ENCODE data around the gene SPECC1.
"Not testable (repeated sequence)": the region's sequence is repeated elsewhere in the genome, so short reads cannot be mapped to it uniquely, and the experiment has no call there.

Gene SPECC1

DNA sequence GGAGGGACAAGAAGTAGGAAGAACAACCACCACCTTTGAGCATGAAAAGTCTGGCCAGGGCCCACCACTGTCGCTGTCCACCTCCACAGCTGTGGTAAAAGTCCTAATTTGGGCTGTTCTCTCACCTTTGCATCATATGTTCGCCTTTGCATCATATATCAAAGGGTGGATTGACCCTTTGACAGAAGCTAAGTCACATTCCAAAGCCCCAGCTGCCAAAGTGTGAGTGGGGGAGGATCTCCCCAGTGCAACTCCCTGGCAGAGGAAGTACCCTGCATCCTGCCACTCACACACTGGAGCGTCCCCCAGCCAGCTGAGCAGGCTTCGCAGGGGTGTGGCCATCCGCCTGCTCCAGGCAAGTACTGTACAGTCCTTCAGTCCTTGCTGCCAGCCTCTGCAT is 12.7 kb upstream of the SPECC1 start:
- DNase-seq = peak in 1 of 42 donors; percentile 37

DNA sequence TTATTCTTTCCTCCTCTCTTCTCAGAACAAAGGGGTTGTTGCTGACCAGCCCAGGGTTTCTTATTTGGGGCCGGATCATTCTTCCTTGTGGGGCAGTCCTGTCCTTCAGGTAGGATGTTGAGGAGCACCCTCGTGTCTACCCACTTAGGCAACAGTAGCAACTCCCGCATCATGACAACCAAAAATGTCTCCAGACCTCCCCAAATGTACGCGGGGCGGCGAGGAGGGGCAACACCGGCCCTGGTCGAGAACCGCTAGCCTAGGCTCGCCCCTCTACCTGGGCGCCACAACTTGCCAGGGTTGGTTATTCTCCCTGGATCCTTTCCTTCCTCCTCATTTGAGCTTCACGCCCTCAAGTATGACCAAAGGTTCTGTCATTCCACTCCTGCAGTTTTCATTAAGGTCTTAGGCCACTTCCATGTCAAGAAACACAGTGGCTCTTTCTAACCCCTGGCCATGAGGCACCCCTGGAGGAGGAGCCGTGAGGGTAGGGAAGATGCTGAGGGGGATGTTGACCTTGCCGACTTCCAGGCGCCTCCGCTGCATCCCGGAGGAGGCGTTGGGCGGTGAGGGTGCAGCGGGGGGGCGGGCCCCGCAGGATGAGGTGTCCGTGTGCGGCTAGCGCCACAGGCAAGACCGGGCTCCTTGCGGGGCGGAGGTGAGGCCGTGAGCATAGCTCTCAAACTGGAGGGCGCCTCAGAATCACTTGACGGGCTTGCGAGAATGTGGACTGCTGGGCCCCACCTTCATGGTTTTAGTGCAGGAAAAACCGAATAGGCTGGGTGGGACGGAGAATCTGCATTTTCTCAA is 712 bp upstream of the SPECC1 start:
- peak in 39 of 42 donors; percentile 9 to 73 (median 41) for DNase-seq
- intact Hi-C loops (cut with DNase I) = loop anchor here (5.0 kb wide), 1 partner anchor 109 kb away; no protein-coding TSS in a partner anchor

More for the DNA sequence above, 12.7 kb upstream of the SPECC1 start:
- intact Hi-C loops (cut with DNase I) = loop anchor here (10.0 kb wide), 1 partner anchor 228 kb away; no protein-coding TSS in a partner anchor

DNA sequence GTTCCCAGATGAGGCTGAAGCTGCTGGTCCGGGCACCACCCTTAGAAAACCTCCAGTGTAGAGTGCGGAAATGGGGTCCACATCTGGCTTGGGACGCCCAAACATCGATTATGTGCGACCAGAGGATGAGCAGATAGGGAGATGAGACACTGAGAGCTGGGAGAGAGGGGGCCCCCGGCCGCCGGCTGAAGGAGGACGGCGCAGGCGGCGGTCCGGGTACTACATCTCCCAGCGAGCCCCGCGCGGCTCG is 182 bp upstream of the SPECC1 start:
- intact Hi-C loops (cut with DNase I) = loop anchor here (5.0 kb wide), 1 partner anchor 108 kb away; no protein-coding TSS in a partner anchor
- peak in 6 of 42 donors; percentile 77 to 92 (median 88) for DNase-seq

DNA sequence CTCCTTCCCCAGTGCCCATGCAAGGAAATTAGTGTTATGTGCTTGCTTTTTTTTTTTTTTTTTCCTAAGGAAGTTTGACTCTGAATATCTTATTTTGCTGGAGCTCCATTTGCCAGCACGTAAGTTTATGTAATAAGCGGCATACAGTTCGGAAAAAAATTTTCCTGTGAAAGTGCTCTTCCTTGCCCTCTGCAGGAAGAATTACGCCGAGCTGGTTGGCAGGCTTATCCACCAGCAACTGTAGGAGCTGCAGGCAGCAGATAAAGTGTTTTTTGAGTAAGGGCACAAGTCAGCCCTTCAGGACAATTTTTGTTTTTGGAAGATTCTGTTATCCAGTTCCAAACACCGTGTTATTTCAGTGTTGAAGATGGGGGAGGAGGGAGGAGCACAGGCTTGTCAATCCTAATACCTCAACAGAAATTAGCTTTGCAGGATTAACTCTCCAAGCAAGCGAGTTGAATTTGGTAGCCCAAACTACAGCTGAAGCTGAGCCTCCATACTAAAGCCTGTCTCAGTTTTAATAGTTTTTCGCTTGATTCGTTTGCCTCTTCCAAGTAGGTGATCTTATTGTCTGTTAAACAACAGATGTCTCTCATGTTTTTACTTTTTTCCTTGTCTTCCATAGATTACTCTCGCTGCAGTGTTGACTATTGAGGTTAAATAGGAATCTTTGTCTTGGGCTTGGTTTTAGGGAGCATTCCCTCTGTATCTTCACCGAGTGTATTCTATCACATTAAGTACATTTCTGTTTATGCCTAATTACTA is 1.1 kb downstream of the SPECC1 start:
- intact Hi-C loops (cut with DNase I) = loop anchor here (5.0 kb wide), 1 partner anchor 82 kb away; no protein-coding TSS in a partner anchor
- peak; percentile 44 to 92 (median 75) for DNase-seq

DNA sequence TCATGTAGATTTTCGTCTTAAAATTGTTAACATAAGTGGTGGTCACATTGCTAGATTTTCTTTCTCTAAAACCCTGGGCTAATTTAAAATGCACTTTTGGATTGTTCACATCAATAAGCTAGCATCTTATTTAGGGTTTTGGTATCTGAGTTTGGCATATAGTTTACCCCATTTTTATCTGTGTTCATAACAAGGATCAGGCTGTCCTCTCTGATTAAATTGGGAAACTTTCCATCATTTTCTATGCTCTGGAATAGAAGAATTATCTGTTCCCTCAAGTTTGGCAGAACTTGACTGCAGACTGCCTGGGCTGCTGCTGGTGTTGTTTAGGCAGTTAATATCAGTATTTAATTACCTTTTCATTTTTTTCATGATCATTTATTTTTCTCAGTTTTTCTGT is 1.8 kb downstream of the SPECC1 start:
- intact Hi-C loops (cut with DNase I) = loop anchor here (5.0 kb wide), 1 partner anchor 81 kb away; no protein-coding TSS in a partner anchor
- DNase-seq = peak in 2 of 42 donors; percentile 24 to 43

DNA sequence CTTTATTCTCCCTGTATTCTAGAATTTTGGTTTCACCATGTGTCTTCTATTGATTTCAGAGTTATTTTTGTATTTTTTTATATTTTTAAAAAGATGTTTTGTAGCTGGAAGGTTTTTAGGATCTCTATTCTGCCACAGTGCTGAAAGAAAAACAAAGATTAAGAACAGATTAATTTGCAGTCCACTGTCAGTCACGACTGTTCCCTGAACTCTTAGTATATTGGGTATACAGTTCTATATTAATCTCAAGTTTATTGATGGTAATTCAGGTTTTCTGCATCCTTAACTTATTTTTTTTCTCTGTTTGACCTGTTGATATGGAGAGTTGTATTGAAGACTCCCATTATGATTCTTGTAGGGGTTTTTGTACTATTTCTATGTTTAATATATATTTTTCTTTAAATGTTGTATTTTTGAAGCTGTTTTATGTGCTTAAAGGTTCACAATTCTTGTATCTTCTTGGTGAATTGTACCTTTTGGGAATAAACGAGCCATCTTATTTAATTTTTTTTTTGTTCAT is 2.9 kb downstream of the SPECC1 start:
- no peak for DNase-seq
- intact Hi-C loops (cut with DNase I) = loop anchor here (5.0 kb wide), 1 partner anchor 80 kb away; no protein-coding TSS in a partner anchor

DNA sequence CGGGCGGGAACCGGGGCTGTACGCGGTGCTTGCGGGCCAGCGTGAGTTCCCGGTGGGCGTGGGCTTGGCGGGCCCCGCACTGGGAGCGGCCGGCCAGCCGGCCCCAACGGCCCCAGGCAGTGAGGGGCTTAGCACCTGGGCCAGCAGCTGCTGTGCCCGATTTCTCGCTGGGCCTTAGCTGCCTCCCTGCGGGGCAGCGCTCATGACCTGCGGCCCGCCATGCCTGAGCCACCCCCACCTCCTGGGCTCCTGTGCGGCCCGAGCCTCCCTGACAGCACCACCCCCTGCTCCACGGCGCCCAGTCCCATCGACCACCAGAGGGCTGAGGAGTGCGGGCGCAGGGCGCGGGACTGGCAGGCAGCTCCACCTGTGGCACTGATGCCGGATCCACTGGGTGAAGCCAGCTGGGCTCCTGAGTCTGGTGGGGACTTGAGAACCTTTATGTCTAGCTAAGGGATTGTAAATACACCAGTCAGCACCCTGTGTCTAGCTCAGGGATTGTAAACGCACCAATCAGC is 7.4 kb downstream of the SPECC1 start:
- peak in 1 of 42 donors; percentile 14 for DNase-seq
- intact Hi-C loops (cut with DNase I) = not testable (repeated sequence)

DNA sequence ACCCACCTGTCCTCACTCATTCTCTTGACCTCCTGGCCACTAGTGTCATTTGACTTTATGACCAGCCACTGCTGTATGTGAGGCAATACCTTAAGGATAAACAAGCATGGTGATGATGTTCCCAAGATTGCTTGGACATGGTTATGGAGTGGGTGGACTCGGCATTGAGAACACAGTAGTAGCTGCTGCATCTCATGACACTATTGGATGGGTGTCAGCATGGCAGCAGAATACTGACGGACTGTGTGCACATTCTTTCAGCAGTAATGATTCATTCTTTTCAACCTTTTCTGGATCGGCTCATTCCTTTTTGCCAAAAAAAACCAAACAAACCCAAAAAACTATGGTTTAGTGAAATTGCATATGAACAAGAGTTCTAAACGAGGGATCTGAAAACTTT is 13.5 kb downstream of the SPECC1 start:
- peak in 1 of 42 donors; percentile 42 for DNase-seq
- intact Hi-C loops (cut with DNase I) = no loop called here

DNA sequence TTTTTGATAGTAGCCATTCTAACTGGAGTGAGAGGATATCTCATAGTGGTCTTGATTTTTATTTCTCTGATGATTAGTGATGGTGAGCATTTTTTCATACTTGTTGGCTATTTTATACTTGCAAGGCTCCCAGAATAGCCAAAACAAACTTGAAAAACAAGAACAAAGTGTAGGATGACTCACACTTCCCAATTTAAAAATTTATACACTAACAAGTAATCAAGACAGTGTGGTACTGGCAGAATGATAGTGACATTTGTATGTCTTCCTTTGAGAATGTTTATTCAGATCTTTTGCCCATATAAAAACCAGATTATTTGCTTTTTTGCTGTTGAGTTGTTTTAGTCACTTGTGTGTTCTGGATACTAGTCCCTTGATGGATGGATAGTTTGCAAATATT is 17.8 kb downstream of the SPECC1 start:
- no peak for DNase-seq
- intact Hi-C loops (cut with DNase I) = no loop called here

DNA sequence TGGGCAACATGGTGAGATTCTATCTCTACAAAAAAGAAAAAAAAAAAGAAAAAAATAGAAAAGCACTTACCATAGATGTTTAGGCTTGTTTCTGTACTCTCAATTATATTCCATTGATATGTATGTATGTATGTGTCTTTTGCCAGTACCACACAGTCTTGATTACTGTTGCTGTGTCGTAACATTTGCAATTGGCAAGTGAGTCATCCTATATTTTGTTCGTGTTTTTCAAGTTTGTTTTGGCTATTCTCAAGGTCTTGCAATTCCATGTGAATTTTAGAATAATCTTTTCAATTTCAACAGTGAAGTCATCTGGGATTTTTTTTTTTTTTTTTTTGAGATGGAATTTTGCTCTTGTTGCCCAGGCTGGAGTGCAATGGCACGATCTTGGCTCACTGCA is 19.3 kb downstream of the SPECC1 start:
- DNase-seq = no peak
- intact Hi-C loops (cut with DNase I) = no loop called here

DNA sequence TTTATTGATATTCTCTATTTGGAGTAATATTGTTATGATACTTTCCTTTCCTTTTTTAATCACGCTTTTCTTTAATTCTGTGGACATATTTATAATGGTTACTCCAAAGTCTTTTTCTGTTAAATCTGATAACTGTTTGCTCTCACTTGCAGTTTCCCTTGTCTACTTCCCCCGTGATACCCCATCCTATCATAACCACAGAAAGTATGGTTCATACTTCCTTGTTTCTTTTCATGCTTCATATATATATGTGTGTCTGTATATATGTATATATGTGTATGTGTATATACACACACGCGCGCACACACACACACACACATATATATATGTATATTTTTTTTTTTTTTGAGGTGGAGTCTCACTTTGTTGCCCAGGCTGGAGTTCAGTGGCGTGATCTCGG is 23.5 kb downstream of the SPECC1 start:
- intact Hi-C loops (cut with DNase I) = no loop called here

DNA sequence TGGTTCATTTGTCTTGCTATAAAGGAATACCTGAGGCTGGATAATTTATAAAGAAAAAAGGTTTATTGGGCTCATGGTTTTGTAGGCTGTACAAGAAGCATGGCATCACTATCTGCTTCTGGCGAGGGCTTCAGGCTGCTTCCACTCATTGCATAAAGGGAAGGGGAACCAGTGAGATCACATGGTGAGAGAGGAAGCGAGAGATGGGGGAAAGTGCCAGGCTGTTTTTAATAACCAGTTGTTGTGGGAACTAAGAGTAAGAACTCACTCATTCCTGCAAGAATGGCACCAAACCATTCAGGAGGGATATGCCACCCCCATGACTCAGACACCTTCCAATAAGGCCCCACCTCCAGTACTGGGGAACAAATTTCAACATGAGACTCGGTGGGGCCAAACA is 24.3 kb downstream of the SPECC1 start:
- intact Hi-C loops (cut with DNase I) = no loop called here

More for the DNA sequence above, 23.5 kb downstream of the SPECC1 start:
- DNase-seq = no peak

DNA sequence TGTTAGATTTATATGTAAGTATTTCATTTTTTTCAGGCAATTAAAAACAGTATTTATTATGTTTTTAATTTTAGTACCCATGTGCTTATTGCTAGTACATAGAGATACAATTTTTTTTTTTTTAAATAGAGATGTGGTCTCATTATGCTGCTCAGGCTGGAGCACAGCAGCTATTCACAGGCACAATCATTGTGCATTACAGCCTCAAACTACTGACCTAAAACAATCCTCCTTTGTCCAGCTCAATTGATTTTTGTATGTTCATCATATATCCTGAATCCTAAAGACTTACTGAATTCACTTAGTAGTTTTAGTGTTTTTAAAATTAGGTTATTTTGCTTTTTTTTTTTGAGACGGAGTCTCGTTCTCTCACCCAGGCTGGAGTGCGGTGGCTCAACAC is 26.3 kb downstream of the SPECC1 start:
- intact Hi-C loops (cut with DNase I) = no loop called here
- DNase-seq = no peak

More for the DNA sequence above, 24.3 kb downstream of the SPECC1 start:
- no peak for DNase-seq

DNA sequence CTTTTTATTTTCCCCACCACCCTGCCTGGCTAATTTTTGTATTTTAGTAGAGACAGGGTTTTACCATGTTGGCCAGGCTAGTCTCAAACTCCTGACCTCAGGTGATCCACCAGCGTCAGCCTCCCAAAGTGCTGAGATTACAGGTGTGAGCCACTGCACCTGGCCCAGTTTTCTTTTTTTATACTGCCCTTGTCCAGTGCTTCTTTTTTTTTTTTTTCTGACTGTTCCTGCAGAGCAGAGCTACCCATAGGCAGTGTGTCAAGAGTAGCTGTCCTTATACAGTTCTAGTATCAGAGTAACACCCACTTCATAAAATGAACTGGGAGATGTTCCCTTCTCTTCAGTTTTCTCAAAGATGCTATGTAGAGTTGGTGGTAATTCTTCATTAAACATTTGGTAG is 28.1 kb downstream of the SPECC1 start:
- DNase-seq; intact Hi-C loops (cut with DNase I): not testable (repeated sequence)

DNA sequence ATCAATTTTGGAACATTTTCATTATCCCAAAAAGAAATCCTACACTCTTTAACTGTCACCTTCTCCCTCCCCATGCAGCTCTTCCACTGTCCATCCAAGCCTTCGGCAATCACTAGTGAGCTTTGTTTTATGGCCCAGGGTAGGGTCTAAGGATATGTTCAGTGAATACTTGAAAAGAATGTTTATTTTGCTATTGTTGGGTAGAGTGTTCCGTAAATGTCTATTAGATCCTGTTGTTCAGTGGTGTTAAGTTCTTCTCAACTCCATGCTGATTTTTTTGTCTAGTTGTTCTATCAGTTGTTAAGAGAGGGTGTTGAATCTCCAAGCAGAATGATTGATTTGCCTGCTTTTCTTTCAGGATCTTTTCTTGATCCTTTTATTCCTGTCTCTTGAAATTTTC is 29.9 kb downstream of the SPECC1 start:
- intact Hi-C loops (cut with DNase I) = no loop called here
- DNase-seq = no peak

DNA sequence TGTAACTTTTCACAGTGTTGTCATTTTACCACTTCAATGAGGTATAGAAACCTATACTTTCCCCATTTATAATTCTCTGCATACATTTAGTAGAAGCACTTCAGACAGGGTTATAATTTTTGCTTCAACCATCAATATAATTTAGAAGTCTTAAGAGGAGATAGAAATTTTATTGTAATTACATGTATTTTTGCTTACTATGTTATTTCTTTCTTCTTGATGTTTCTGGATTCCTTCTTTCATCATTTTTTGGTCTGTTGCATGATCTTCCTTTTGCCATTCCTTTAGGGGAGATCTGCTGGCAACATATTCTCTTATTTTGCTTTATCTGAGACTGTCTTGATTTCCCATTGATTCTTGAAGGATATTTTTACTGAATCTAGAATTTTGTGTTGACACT is 31.1 kb downstream of the SPECC1 start:
- DNase-seq = no peak
- intact Hi-C loops (cut with DNase I) = no loop called here

DNA sequence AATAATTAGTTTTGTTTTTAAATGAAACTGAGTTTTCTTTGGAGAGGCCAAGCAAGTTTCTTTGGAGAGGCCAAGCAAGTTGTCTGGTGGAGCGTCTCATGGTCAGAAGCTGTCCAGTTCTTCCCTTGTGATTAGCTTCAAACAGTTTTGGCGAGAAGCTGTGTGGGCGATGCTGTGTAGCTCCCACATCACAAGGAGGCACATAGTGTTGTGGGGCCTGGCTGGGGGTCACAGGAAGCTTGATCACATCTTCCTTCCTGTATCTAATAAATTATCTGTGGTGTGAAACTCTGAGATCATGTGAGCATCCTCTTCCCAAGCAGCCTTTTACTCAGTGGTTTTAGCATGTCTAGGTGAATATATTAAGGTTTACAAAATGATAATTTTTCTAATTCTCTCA is 33.9 kb downstream of the SPECC1 start:
- intact Hi-C loops (cut with DNase I) = no loop called here
- DNase-seq = no peak

DNA sequence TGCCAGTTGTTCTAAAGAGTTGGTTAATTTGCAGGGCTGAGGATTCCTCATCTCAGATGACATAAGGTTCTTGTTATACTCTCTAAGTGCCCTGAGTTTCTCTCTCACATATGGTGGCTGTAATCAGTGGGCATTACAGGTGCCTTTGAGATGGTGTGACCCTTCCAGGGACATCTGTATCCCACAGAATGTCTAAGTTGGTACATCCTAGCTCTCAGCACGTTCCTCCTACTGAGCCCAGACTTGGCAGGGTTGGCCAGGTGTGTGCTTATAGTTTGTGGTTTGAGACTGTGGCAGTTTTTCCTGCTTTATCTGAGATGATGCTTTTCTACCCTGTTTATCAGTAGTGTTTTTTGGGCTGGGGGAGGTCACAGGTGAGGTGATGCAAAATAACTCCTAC is 36.3 kb downstream of the SPECC1 start:
- intact Hi-C loops (cut with DNase I) = no loop called here
- no peak for DNase-seq

DNA sequence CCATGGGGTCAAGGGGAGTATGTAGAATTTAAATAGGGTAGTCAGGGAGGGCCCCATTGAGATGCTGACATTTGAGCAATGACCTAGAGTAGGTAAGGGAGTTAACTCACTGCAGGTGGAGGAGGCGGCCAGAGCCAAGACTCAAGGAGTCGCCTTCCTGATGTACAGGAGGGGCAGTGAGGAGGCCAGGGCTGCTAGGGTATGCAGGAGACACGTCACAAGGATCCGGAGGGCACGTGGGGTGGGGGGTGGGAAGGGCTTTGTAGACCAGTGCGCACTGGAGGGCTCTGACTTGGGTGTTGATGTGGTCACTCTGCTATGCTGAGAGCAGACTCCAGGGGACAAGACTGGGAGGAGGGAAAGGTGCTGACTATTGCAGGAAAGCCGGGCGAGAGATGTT is 37.5 kb downstream of the SPECC1 start:
- no peak for DNase-seq
- intact Hi-C loops (cut with DNase I) = no loop called here

DNA sequence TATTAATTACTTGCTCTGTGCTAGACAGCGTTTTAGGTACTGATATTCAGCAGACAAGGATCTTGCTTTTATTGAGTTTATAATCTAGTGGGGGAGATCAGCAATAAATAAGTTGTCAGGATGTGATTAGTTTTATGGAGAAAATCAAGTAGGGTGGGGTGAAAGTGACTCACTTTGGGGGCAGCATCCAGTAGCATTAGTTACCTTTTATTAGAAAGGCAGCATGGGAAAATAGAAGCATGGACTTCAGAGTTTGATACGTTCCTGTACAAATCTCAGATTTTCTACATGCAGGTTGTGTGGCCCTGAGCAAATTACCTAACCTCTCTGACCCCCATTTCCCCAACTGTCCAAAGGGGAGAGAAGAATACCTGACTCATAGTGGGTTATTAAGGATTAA is 42.5 kb downstream of the SPECC1 start:
- intact Hi-C loops (cut with DNase I) = no loop called here

More for the DNA sequence above, 42.5 kb downstream of the SPECC1 start:
- no peak for DNase-seq
